ENCODE data around the gene ERICH6.

Gene ERICH6

GRCh38 chr3:150681057-150681456, 22.7 kb downstream of the ERICH6 start:
- no peak for DNase-seq
- TF ChIP-seq GATA1 (IDR thresholded peaks at IDR 0.05; ENCODE audit: low read depth, low read length) (no peak), POLR2A (IDR thresholded peaks at IDR 0.05; ENCODE audit: low read length) (no peak)

GRCh38 chr3:150680562-150680961, 23.2 kb downstream of the ERICH6 start:
- no peak for TF ChIP-seq GATA1 (IDR thresholded peaks at IDR 0.05; ENCODE audit: low read depth, low read length)
- TF ChIP-seq POLR2A (IDR thresholded peaks at IDR 0.05; ENCODE audit: low read length) = no peak
- DNase-seq = no peak

- TF ChIP-seq POLR2A (IDR thresholded peaks at IDR 0.05; ENCODE audit: low read length) (no peak), GATA1 (IDR thresholded peaks at IDR 0.05; ENCODE audit: low read depth, low read length) (no peak)
- DNase-seq = no peak
Observed at GRCh38 chr3:150675587-150675986, 28.1 kb downstream of the ERICH6 start.

- TF ChIP-seq POLR2A (IDR thresholded peaks at IDR 0.05; ENCODE audit: low read length) (no peak), GATA1 (IDR thresholded peaks at IDR 0.05; ENCODE audit: low read depth, low read length) (no peak)
- DNase-seq = no peak
Observed at GRCh38 chr3:150673966-150674365, 29.8 kb downstream of the ERICH6 start.

GRCh38 chr3:150666167-150666566, 37.6 kb downstream of the ERICH6 start:
- no peak for TF ChIP-seq POLR2A (IDR thresholded peaks at IDR 0.05; ENCODE audit: low read length)
- TF ChIP-seq GATA1 (IDR thresholded peaks at IDR 0.05; ENCODE audit: low read depth, low read length) = no peak
- no peak for DNase-seq

- TF ChIP-seq GATA1 (IDR thresholded peaks at IDR 0.05; ENCODE audit: low read depth, low read length) (no peak), POLR2A (IDR thresholded peaks at IDR 0.05; ENCODE audit: low read length) (no peak)
- DNase-seq = no peak
Observed at GRCh38 chr3:150663461-150663860, 40.3 kb downstream of the ERICH6 start.

GRCh38 chr3:150662410-150663200, 41.1 kb downstream of the ERICH6 start:
- TF ChIP-seq GATA1 (IDR thresholded peaks at IDR 0.05; ENCODE audit: low read depth, low read length) (no peak), POLR2A (IDR thresholded peaks at IDR 0.05; ENCODE audit: low read length) (no peak)
- no peak for DNase-seq

- TF ChIP-seq GATA1 (IDR thresholded peaks at IDR 0.05; ENCODE audit: low read depth, low read length) (no peak), POLR2A (IDR thresholded peaks at IDR 0.05; ENCODE audit: low read length) (no peak)
- no peak for DNase-seq
Observed at GRCh38 chr3:150656316-150656715, 47.4 kb downstream of the ERICH6 start.

- DNase-seq = no peak
Observed at GRCh38 chr3:150653110-150653561, 50.6 kb downstream of the ERICH6 start.

GRCh38 chr3:150640256-150640655, 63.5 kb downstream of the ERICH6 start:
- no peak for TF ChIP-seq GATA1 (IDR thresholded peaks at IDR 0.05; ENCODE audit: low read depth, low read length)
- TF ChIP-seq POLR2A (IDR thresholded peaks at IDR 0.05; ENCODE audit: low read length) = no peak
- DNase-seq = no peak

More at GRCh38 chr3:150653110-150653561, 50.6 kb downstream of the ERICH6 start:
- TF ChIP-seq POLR2A (IDR thresholded peaks at IDR 0.05; ENCODE audit: low read length) = no peak
- no peak for TF ChIP-seq GATA1 (IDR thresholded peaks at IDR 0.05; ENCODE audit: low read depth, low read length)

- DNase-seq = no peak
- TF ChIP-seq POLR2A (IDR thresholded peaks at IDR 0.05; ENCODE audit: low read length) (no peak), GATA1 (IDR thresholded peaks at IDR 0.05; ENCODE audit: low read depth, low read length) (no peak)
Observed at GRCh38 chr3:150639262-150639661, 64.5 kb downstream of the ERICH6 start.

- DNase-seq = no peak
- TF ChIP-seq POLR2A (IDR thresholded peaks at IDR 0.05; ENCODE audit: low read length) (no peak), GATA1 (IDR thresholded peaks at IDR 0.05; ENCODE audit: low read depth, low read length) (no peak)
Observed at GRCh38 chr3:150636258-150636657, 67.5 kb downstream of the ERICH6 start.

- TF ChIP-seq POLR2A (IDR thresholded peaks at IDR 0.05; ENCODE audit: low read length) (no peak), GATA1 (IDR thresholded peaks at IDR 0.05; ENCODE audit: low read depth, low read length) (no peak)
- DNase-seq = no peak
Observed at GRCh38 chr3:150635526-150635925, 68.2 kb downstream of the ERICH6 start.

- DNase-seq = no peak
- TF ChIP-seq POLR2A (IDR thresholded peaks at IDR 0.05; ENCODE audit: low read length) (no peak), GATA1 (IDR thresholded peaks at IDR 0.05; ENCODE audit: low read depth, low read length) (no peak)
Observed at GRCh38 chr3:150635076-150635475, 68.6 kb downstream of the ERICH6 start.

Measured in erythroblast (primary cell).